WTC11 (cell line): ENCODE data around the gene JAKMIP1. TPM values are rescaled to one million over a fixed set of nuclear protein-coding genes. Genes with fewer than 3 reads are reported as not detected.

Source experiments
- ATAC-seq: fragments of 200-7000 bp; cut with Tn5 transposase; 2 replicates; pipeline ENCODE4 v1.10.0; 2021; ENCODE audit warnings: mild to moderate bottlenecking, moderate library complexity
- CTCF ChIA-PET: fragments of 300-600 bp; sonication (Branson Sonifier 250); formaldehyde crosslinking; loops from one replicate; lab custom pipeline; 2021; ENCODE audit warnings: antibody characterized with exemption; lab: Charles Lee
- POLR2A ChIA-PET: fragments of 350-600 bp; sonication (Branson Sonifier 250); formaldehyde crosslinking; loops from one replicate; lab custom pipeline; 2021; ENCODE audit warnings: antibody characterized with exemption; lab: Charles Lee
- DNase-seq: peaks from one replicate; pipeline ENCODE4 v3.0.0; 2021; ENCODE audit warnings: low spot score
- H3K27ac Mint-ChIP-seq: 2 replicates; pipeline ENCODE4 v1.8.0; 2021; ENCODE audit warnings: mixed read lengths
- H3K27me3 Mint-ChIP-seq: 2 replicates; pipeline ENCODE4 v1.8.0; 2021; ENCODE audit warnings: low read depth, mild to moderate bottlenecking, moderate library complexity, mixed read lengths
- H3K36me3 Mint-ChIP-seq: 2 replicates; pipeline ENCODE4 v1.8.0; 2021; ENCODE audit warnings: mixed read lengths
- H3K4me1 Mint-ChIP-seq: 2 replicates; pipeline ENCODE4 v1.8.0; 2022; ENCODE audit warnings: mixed read lengths
- H3K4me3 Mint-ChIP-seq: 2 replicates; pipeline ENCODE4 v1.8.0; 2021; ENCODE audit warnings: mild to moderate bottlenecking, moderate library complexity, mixed read lengths
- H3K9me3 Mint-ChIP-seq: 2 replicates; pipeline ENCODE4 v1.8.0; 2021; ENCODE audit warnings: mixed read lengths
- AFF4 ChIP-seq: sonication (generic); formaldehyde crosslinking; IDR thresholded peaks from 2 replicates; pipeline ENCODE4 v1.8.1; 2023; ENCODE audit warnings: mild to moderate bottlenecking, missing genetic modification reagents, borderline replicate concordance
- ATF6 ChIP-seq: sonication (generic); formaldehyde crosslinking; IDR thresholded peaks from 2 replicates; pipeline ENCODE4 v1.8.1; 2023; ENCODE audit warnings: mild to moderate bottlenecking, missing genetic modification reagents
- ELF4 ChIP-seq: sonication (generic); formaldehyde crosslinking; IDR thresholded peaks from 2 replicates; pipeline ENCODE4 v1.8.1; 2022; ENCODE audit warnings: low read depth, mild to moderate bottlenecking, moderate library complexity, missing genetic modification reagents
- MLX ChIP-seq: sonication (generic); formaldehyde crosslinking; IDR thresholded peaks from 2 replicates; pipeline ENCODE4 v1.8.1; 2023; ENCODE audit warnings: mild to moderate bottlenecking, missing genetic modification reagents, moderate library complexity
- NFATC4 ChIP-seq: fragments of 250-450 bp; sonication (Bioruptor Pico); IDR thresholded peaks from 2 replicates; pipeline ENCODE4 v1.9.0; 2021; ENCODE audit warnings: mild to moderate bottlenecking
- PRRX2 ChIP-seq: fragments of 250-450 bp; sonication (Bioruptor Pico); IDR thresholded peaks from 2 replicates; pipeline ENCODE4 v1.8.0; 2021; ENCODE audit warnings: mild to moderate bottlenecking
- STAT6 ChIP-seq: sonication (generic); formaldehyde crosslinking; conservative IDR thresholded peaks from 2 replicates; pipeline ENCODE4 v1.8.1; 2023; ENCODE audit warnings: mild to moderate bottlenecking, low read depth, missing genetic modification reagents, moderate library complexity
- TEAD1 ChIP-seq: sonication (generic); formaldehyde crosslinking; IDR thresholded peaks from 2 replicates; pipeline ENCODE4 v1.8.0; 2022; ENCODE audit warnings: mild to moderate bottlenecking, missing genetic modification reagents
- USF1 ChIP-seq: sonication (generic); formaldehyde crosslinking; IDR thresholded peaks from 2 replicates; pipeline ENCODE4 v1.8.0; 2022; ENCODE audit warnings: mild to moderate bottlenecking, missing genetic modification reagents
- ZNF138 ChIP-seq: sonication (generic); formaldehyde crosslinking; conservative IDR thresholded peaks from 2 replicates; pipeline ENCODE4 v1.8.1; 2022; ENCODE audit warnings: mild to moderate bottlenecking, moderate library complexity, missing genetic modification reagents
- ZNF232 ChIP-seq: sonication (generic); formaldehyde crosslinking; IDR thresholded peaks from 2 replicates; pipeline ENCODE4 v1.8.0; 2022; ENCODE audit warnings: mild to moderate bottlenecking, missing genetic modification reagents
- ZNF317 ChIP-seq: sonication (generic); formaldehyde crosslinking; IDR thresholded peaks from 2 replicates; pipeline ENCODE4 v1.8.1; 2023; ENCODE audit warnings: low read depth, mild to moderate bottlenecking, moderate library complexity, missing genetic modification reagents, borderline replicate concordance
- ZNF423 ChIP-seq: fragments of 250-450 bp; sonication (Bioruptor Pico); IDR thresholded peaks from 2 replicates; pipeline ENCODE4 v2.1.2; 2022; ENCODE audit warnings: mild to moderate bottlenecking, moderate library complexity
- ZNF532 ChIP-seq: fragments of 250-450 bp; sonication (Bioruptor Pico); IDR thresholded peaks from 2 replicates; pipeline ENCODE4 v1.9.0; 2021; ENCODE audit warnings: mild to moderate bottlenecking, borderline replicate concordance
- ZNF671 ChIP-seq: fragments of 250-450 bp; sonication (Bioruptor Pico); IDR thresholded peaks from 2 replicates; pipeline ENCODE4 v1.8.0; 2021; ENCODE audit warnings: mild to moderate bottlenecking
- ZSCAN18 ChIP-seq: fragments of 250-450 bp; sonication (Bioruptor Pico); IDR thresholded peaks from 2 replicates; pipeline ENCODE4 v2.1.2; 2022; ENCODE audit warnings: mild to moderate bottlenecking, moderate library complexity
- total RNA-seq: library from RNA; stranded (reverse); gene quantifications from 3 replicates; pipeline ENCODE4 v1.2.3, GENCODE V29; 2021

The JAKMIP1 gene
- total RNA-seq, 1 experiment from 2014 or later, result 4.0 TPM

GRCh38 chr4:6065166-6065565 lies 135.2 kb downstream of the JAKMIP1 start (continued):
- TF ChIP-seq ZNF671 (CRISPR knock-in tag), result no peak
- no peak for TF ChIP-seq ZNF138 (CRISPR knock-in tag)
- TF ChIP-seq, all 79 proteins: peak for 0

GRCh38 chr4:6064383-6064782 lies 136.0 kb downstream of the JAKMIP1 start:
- Mint-ChIP-seq H3K4me3 (no peak overlapping the region), H3K9me3 (peaks cover 15% of the 10 kb centered on the region), H3K36me3 (peaks cover 21% of the 10 kb centered on the region), H3K27me3 (no peaks in the 10 kb centered on the region; the same call in 1 of the 2 replicates), H3K4me1 (no peaks in the 10 kb centered on the region), H3K27ac (no peak overlapping the region)
- DNase-seq, result no peak
- ATAC-seq, result no peak
- ChIA-PET POLR2A (no interaction called here), CTCF (no interaction called here)
- TF ChIP-seq ZNF232, result no peak
- no peak for TF ChIP-seq NFATC4
- TF ChIP-seq ZSCAN18, result no peak
- no peak for TF ChIP-seq ZNF671 (CRISPR knock-in tag)
- no peak for TF ChIP-seq MLX (CRISPR knock-in tag)
- TF ChIP-seq ATF6 (CRISPR knock-in tag), result no peak
- TF ChIP-seq TEAD1 (CRISPR knock-in tag), result no peak
- no peak for TF ChIP-seq ELF4 (CRISPR knock-in tag)
- TF ChIP-seq USF1 (CRISPR knock-in tag), result no peak
- no peak for TF ChIP-seq ZNF423 (CRISPR knock-in tag)
- no peak for TF ChIP-seq PRRX2 (CRISPR knock-in tag)
- TF ChIP-seq ZNF317, result no peak
- TF ChIP-seq STAT6 (CRISPR knock-in tag), result no peak
- TF ChIP-seq ZNF532, result no peak
- TF ChIP-seq AFF4 (CRISPR knock-in tag), result no peak
